MCF 10A (cell line): ENCODE results near the gene NEUROD6. TPM values are rescaled to one million over a fixed set of nuclear protein-coding genes. Genes with fewer than 3 reads are reported as not detected.

Source experiments
- BruUV-seq: library from RNA; stranded (reverse); fragments of 400-500 nt; replicated peaks from 2 replicates; lab custom pipeline; 2021; lab: Mats Ljungman, UMichigan
- CTCF ChIA-PET: fragments of 300-600 bp; sonication (Branson Sonifier 250); formaldehyde crosslinking; extraction: SDS; loops from one replicate; lab custom pipeline; 2021; ENCODE audit warnings: antibody characterized with exemption, inconsistent platforms; lab: Yijun Ruan, JAX
- POLR2A ChIA-PET: fragments of 300-600, 350-650 bp; sonication (Branson Sonifier 250); formaldehyde crosslinking; extraction: SDS; loops from one replicate; lab custom pipeline; 2020; ENCODE audit warnings: antibody characterized with exemption, inconsistent platforms; lab: Yijun Ruan, JAX
- DNase-seq: peaks from one replicate; pipeline ENCODE4 v3.0.0-alpha.2; 2018; ENCODE audit not compliant: unreplicated experiment
- H3K27ac Mint-ChIP-seq: one replicate; pipeline ENCODE4 v1.8.0; 2022; ENCODE audit warnings: mild to moderate bottlenecking, low read depth, mixed read lengths; ENCODE audit not compliant: unreplicated experiment
- H3K27me3 Mint-ChIP-seq: one replicate; pipeline ENCODE4 v1.8.0; 2022; ENCODE audit warnings: mixed read lengths; ENCODE audit not compliant: insufficient read depth, unreplicated experiment
- H3K36me3 Mint-ChIP-seq: one replicate; pipeline ENCODE4 v1.8.0; 2022; ENCODE audit warnings: mild to moderate bottlenecking, moderate library complexity, mixed read lengths; ENCODE audit not compliant: insufficient read depth, unreplicated experiment
- H3K4me1 Mint-ChIP-seq: one replicate; pipeline ENCODE4 v1.8.0; 2022; ENCODE audit warnings: mixed read lengths; ENCODE audit not compliant: insufficient read depth, unreplicated experiment
- H3K4me3 Mint-ChIP-seq: one replicate; pipeline ENCODE4 v1.8.0; 2022; ENCODE audit warnings: mild to moderate bottlenecking, moderate library complexity, mixed read lengths; ENCODE audit not compliant: unreplicated experiment
- H3K9me3 Mint-ChIP-seq: one replicate; pipeline ENCODE4 v1.8.0; 2022; ENCODE audit warnings: mixed read lengths; ENCODE audit not compliant: unreplicated experiment
- intact Hi-C: fragments of 100-400 bp; cut with micrococcal nuclease; formaldehyde crosslinking; loops from 2 replicates; pipeline ENCODE4 v1.14.1; 2022
- total RNA-seq: library from RNA; stranded (reverse); gene quantifications from 2 replicates; pipeline ENCODE4 v1.2.3, GENCODE V29; 2022
- TF ChIP-seq, protein P1 (sequence below): fragments of 200-600 bp; IDR thresholded peaks from one replicate; pipeline ENCODE4 v1.8.0; 2022; ENCODE audit warnings: antibody characterized with exemption, mild to moderate bottlenecking; ENCODE audit not compliant: unreplicated experiment

The NEUROD6 gene
- total RNA-seq, 1 experiment from 2014 or later, result not detected

- CTCF ChIA-PET, result interaction anchor here (0.6 to 0.9 kb wide), 2 partner anchors 24 to 108 kb away, joined by 3 read pairs; no protein-coding TSS in a partner anchor
- no peak overlapping the region for H3K4me3 Mint-ChIP-seq
- no TSS peak for BruUV-seq
- peaks cover 15% of the 10 kb centered on the region for H3K27me3 Mint-ChIP-seq
- H3K36me3 Mint-ChIP-seq, result no peaks in the 10 kb centered on the region
- DNase-seq, result no peak
- H3K9me3 Mint-ChIP-seq, result peaks cover 9% of the 10 kb centered on the region
- POLR2A ChIA-PET, result no interaction called here
- intact Hi-C loops, result no loop called here
- TF ChIP-seq, protein P1, sequence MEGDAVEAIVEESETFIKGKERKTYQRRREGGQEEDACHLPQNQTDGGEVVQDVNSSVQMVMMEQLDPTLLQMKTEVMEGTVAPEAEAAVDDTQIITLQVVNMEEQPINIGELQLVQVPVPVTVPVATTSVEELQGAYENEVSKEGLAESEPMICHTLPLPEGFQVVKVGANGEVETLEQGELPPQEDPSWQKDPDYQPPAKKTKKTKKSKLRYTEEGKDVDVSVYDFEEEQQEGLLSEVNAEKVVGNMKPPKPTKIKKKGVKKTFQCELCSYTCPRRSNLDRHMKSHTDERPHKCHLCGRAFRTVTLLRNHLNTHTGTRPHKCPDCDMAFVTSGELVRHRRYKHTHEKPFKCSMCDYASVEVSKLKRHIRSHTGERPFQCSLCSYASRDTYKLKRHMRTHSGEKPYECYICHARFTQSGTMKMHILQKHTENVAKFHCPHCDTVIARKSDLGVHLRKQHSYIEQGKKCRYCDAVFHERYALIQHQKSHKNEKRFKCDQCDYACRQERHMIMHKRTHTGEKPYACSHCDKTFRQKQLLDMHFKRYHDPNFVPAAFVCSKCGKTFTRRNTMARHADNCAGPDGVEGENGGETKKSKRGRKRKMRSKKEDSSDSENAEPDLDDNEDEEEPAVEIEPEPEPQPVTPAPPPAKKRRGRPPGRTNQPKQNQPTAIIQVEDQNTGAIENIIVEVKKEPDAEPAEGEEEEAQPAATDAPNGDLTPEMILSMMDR, result no peak
- H3K4me1 Mint-ChIP-seq, result no peaks in the 10 kb centered on the region
- no peak overlapping the region for H3K27ac Mint-ChIP-seq
These were observed 5.2 kb downstream of the NEUROD6 start for GRCh38 chr7:31335161-31335856.

- Mint-ChIP-seq H3K36me3 (no peaks in the 10 kb centered on the region), H3K27me3 (no peaks in the 10 kb centered on the region), H3K4me1 (no peaks in the 10 kb centered on the region), H3K27ac (no peak overlapping the region), H3K4me3 (no peak overlapping the region), H3K9me3 (peaks cover 9% of the 10 kb centered on the region)
- CTCF ChIA-PET, result no interaction called here
- TF ChIP-seq, protein P1, result no peak
- POLR2A ChIA-PET, result no interaction called here
- no TSS peak for BruUV-seq
- intact Hi-C loops, result no loop called here
- peak; percentile 17 for DNase-seq
These were observed 7.2 kb downstream of the NEUROD6 start for GRCh38 chr7:31333291-31333690.

- H3K4me3 Mint-ChIP-seq, result no peak overlapping the region
- ChIA-PET CTCF (no interaction called here), POLR2A (no interaction called here)
- DNase-seq, result no peak
- no peaks in the 10 kb centered on the region for H3K9me3 Mint-ChIP-seq
- no peaks in the 10 kb centered on the region for H3K36me3 Mint-ChIP-seq
- H3K4me1 Mint-ChIP-seq, result no peaks in the 10 kb centered on the region
- TF ChIP-seq, protein P1, result no peak
- H3K27ac Mint-ChIP-seq, result no peak overlapping the region
- peaks cover 12% of the 10 kb centered on the region for H3K27me3 Mint-ChIP-seq
- intact Hi-C loops, result no loop called here
- no TSS peak for BruUV-seq
These were observed 13.5 kb downstream of the NEUROD6 start for GRCh38 chr7:31327071-31327470.

DNA sequence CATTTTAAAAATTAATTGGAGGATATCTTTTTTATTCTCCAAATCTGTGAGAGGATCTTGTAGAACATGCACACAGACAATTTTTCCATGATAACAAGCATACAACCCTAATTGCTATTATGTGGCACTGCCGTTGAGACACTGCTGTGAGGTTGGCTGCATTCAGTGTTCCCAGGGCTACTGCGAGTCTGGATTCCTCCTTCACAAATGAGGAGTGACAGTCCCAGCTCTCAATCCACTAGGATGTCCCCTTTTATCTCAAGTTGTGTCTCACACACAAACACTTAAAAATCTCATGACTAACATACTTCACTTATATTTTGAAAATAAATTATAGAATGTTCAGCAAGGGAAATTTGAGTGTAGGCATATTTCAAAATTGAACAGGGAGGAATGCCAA is 14.1 kb downstream of the NEUROD6 start:
- BruUV-seq, result no TSS peak
- no peak for DNase-seq
- no peak overlapping the region for H3K4me3 Mint-ChIP-seq
- H3K4me1 Mint-ChIP-seq, result no peaks in the 10 kb centered on the region
- TF ChIP-seq, protein P1, result no peak
- ChIA-PET CTCF (no interaction called here), POLR2A (no interaction called here)
- intact Hi-C loops, result no loop called here
- H3K27me3 Mint-ChIP-seq, result peaks cover 12% of the 10 kb centered on the region
- no peaks in the 10 kb centered on the region for H3K9me3 Mint-ChIP-seq
- H3K27ac Mint-ChIP-seq, result no peak overlapping the region
- no peaks in the 10 kb centered on the region for H3K36me3 Mint-ChIP-seq
